Measurements from ENCODE around the gene DSE.
"Not testable (repeated sequence)": the region's sequence is repeated elsewhere in the genome, so short reads cannot be mapped to it uniquely, and the experiment has no call there.

Gene DSE

DNA sequence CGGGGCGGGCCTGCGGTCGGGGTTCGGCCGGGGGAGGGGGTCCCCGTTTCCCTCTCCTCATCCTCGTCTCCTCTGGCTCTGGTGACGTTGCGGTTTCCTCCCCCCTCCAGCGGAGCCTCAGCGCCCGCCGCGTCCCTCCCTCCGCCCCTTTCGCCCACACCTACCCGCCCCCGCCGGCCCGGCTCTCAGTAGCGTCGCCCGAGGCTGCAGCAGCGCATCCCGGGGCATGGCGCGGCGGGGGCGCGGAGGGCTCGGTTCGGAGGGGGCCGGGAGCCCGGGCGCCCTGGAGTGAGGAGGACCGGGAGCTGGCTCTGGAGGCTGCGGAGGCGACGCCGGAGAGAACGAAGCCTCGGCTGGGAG is at the start of gene DSE:
Gene DSE (plus strand): TSS at position 188 of the 360 bp plus-strand sequence. CDS start 28,304 bp downstream, outside the sequence.
- peak; percentile 75 for DNase-seq

DNA sequence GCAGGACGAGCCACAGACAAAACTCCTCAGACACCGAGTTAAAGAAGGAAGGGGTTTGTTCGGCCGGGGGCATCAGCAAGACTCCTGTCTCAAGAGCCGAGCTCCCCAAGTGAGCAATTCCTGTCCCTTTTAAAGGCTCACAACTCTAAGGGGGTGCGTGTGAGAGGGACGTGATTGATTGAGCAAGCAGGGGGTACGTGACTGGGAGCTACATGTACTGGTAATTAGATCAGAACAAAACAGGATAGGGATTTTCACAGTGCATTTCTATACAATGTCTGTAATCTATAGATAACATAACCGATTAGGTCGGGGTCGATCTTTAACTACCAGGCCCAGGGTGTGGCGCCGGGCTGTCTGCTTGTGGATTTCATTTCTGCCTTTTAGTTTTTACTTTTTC is 48.8 kb upstream of the DSE start:
- not testable (repeated sequence) for DNase-seq

DNA sequence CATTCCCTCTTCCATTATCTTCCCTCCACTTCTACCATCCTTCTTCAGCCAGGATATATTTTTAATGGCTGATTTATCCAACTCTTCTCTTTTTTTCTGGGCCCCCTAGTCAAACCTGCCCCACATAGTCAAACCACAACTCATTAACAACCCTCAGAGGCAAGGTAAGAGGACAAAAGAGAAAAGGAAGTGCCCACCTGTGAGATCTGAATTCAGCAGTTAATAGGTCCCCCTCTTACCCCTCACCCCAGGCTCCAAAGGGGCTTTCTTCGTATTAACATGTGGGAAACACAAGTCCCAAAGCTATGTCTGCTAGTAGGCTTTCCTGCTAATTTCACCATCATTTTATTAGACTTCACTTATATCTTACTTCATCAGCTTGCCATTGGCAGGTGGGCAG is 46.9 kb upstream of the DSE start:
- DNase-seq = no peak

DNA sequence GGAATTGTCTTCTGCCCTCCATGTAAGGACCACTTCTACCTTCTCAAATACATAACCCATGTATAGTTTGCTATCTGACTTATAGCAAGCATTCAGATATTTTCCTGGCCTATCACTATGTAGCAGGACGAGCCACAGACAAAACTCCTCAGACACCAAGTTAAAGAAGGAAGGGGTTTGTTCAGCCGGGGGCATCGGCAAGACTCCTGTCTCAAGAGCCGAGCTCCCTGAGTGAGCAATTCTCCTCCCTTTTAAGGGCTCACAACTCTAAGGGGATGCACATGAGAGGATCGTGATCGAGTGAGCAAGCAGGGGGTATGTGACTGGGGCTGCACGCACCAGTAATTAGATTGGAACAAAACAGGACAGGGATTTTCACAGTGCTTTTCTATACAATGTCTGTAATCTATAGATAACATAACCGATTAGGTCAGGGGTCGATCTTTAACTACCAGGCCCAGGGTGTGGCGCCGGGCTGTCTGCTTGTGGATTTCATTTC is 45.1 kb upstream of the DSE start:
- DNase-seq = not testable (repeated sequence)

DNA sequence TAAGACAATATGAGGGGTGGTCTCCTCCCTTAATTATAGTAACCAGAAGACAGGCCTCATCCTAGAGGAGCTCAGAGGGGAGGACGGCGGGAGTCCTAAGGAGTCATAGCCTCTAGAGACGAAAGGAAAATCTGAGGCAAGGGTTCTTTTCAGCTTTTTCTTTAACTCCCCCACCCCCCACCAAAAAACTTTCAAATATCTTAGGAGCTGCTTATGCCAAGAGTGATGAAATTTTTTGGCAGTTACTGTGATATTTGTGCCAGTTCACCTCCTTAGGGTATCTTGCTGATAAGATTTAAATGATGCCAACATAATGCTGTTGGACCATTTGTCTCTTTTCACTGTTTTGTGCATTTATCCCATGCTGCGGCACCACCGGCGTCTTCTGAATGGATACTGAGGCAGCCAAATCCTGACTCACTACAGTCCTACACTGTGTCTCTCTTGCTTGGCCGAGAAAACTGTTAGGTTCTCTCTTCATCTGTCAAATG is 44.5 kb upstream of the DSE start:
- DNase-seq = no peak

DNA sequence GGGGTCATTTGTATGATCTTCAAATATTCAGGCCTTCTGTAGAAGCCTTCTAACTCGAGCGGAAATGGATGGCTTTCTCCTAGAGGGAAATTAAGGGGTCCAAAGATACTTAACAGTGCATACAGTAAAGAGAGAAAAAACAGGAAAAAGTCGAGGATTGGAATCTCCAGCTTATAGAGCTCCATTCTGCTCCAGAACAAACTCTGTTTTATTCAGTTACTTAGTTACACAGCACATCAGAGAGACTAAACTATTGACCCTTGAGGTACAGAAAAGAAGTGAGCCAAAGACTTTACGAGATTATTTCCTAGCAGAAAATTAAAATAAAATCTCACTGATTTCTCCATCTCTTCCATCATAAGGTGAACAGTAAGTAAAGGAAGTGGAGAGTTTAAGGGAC is 43.8 kb upstream of the DSE start:
- DNase-seq = no peak

DNA sequence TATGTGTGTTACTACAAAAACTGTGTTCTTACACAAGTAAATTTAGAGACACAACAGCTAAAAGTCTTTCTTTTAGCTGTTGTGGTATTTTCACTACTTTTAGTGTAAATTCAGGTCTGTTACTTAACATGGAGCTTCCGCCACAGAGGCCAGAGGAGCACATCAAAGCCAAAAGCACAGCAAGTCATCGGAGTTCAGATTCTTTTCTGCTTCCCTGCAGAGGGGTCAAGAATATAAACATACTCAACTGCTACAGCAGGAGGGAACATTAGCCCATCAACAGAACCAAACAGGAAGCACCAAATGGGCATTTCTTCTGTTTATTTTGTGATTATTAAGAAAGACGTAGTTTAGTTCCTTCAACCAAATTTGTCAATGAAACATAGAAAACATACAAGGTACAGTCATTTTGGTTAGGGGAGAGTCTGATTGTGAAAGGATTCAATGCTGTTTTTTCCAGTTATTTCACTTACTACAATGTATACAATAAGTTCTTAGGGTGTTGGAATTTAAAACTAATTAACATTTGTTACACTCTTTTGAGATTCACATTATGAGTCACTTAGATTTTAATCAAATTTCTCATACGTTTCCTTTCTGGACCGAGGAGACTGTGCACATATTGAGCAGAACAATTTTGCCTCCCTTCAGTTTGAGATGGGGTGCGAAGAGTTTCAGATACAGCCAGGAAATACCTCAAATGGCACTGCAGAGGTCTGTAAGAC is 42.8 kb upstream of the DSE start:
- DNase-seq = no peak

DNA sequence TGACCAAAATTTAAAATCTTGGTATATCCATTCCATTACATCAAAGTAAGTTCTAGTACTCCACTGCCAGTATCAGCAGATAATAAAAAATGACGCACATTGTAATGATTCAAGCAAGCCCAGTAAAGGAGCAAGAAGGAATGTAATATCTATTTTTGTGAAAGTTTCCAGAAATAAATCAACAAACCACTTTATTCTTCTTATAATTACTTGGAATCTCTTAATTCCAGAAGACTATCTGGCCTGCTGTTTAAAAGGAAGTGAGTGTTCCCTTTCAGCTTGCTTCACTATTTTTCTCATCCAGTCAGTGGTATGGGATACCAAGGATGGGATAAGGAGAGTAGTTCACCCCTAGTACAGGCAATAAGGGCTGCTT is 42.2 kb upstream of the DSE start:
- DNase-seq = no peak

DNA sequence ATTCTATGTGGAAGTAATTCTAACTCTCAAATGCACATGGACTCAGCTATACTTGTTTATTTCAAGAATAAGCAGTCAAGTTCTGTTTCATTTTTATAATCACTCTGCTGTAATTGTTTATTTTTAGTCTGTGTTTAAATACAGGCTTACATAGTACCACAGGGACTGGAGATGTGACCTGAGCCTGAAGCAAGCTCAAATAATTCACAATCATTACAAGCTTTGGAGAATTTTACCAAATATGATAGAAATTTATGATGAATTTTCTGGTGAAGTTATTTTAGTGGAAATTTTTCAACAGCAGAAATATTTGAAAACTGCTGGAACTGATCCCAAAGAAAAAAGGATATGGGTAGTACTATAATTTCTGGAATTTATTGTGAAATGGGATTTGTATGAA is 41.6 kb upstream of the DSE start:
- no peak for DNase-seq

DNA sequence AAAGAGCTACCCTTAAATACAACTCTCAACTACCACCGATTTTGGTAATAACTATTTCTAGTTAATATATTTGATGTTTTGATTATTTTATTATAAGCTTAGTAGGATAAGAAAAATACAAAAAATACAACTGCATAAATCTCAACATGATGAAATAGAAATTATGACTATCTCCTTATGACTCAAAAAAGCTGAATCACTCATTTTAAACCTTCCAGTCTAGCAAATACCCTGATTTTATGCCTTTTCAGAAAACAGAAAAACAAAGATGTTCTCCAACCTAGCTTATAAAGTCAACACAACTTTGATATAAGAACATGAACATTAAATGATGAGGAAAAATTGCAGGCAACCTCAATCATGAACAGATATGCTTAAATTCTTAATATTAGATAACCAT is 40.2 kb upstream of the DSE start:
- no peak for DNase-seq

DNA sequence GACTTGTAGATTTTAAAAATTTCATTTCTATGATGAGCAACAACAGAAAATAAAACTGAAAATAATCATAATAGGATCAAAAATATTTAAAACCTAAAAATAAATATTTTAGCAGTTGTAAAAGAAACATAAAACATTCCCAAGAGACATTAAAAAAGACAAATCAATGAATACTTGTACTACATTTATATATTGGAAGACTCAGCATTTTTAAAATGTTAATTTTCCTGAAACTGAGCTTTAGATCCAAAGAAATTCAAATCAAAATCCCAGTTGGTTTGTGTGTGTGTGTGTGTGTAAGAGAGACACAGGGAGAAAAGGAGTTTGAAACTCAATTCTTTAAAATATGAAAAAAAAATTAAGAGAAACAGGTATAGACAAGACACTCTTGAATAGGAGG is 38.7 kb upstream of the DSE start:
- DNase-seq = no peak

DNA sequence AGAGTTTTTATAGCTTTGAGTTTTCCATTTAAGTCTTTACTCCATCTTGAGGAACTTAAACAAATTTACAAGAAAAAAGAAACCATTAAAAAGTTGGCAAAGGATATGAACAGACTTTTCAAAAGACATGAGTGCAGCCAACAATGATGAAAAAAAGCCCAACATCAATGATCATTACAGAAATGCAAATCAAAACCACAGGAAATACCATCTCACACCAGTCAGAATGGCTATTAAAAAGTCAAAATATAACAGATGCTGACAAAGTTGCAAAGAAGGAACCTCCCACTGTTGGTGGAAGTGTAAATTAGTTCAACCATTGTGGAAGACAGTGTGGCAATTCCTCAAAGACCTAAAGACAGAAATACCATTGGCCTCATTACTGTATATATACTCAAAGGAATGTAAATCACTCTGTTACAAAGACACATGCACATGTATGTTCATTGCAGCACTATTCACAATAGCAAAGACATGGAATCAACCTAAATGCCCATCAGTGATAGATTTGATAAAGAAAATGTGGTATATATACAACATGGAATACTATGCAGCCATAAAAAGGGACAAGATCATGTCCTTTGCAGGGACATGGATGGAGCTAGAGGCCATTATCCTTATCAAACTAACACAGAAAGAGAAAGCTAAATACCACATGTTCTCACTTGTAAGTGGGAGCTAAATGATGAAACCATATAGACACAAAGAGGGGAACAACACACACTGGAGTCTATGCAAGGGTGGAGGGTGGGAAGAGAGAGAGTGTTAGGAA is 35.9 kb upstream of the DSE start:
- not testable (repeated sequence) for DNase-seq

DNA sequence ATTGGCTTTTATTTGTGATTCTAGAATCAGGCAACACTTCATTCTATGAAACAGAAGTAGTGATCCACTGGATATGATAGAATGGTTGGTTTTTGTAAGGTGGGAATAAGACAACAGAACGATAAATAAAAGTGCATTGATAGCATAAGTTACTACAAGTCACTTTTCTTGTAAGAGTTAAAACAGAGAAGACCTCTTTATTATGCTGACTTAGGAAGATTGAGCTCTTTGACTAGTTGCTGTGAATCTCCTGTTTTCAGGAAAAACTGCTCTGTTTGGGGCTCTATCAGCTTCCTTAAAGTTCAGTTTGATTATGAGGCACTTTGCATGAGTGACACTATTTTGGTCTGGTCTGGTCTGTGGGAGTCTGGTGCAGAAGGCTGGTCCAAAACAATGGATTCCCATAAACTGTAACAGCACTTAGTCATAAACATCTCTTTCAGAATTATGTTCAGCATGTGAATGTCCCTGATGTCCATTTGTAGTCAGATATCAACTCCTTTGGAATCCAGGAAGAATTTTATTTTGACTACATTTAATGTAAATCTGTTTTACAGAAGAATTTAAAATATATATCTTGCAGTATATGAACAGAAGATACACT is 35.0 kb upstream of the DSE start:
- no peak for DNase-seq

DNA sequence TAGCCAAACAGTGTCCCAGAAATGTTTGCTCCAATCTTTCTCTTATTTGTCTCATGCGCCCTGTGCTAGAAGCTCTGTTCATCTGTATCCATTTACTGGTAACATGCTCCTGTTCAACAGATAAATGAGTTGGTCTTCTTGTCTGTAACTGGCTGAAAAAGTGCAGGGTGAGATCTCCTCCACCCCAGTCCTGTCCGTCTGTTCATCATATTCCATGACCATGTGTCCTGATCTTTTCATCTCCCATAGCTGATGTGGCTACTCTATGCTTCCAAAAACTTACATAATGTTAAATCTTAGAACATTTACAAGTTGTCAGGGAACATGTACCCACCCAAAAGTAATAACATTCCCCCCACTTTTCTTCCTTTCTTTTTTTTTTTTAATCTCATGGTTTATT is 31.8 kb upstream of the DSE start:
- no peak for DNase-seq

DNA sequence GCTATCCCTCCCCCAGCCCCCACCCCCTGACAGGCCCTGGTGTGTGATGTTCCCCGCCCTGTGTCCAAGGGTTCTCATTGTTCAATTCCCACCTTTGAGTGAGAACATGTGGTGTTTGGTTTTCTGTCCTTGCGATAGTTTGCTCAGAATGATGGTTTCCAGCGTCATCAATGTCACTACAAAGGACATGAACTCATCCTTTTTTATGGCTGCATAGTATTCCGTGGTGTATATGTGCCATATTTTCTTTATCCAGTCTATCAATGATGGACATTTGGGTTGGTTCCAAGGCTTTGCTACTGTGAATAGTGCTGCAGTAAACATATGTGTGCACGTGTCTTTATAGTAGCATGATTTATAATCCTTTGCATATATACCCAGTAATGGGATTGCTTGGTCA is 30.1 kb upstream of the DSE start:
- not testable (repeated sequence) for DNase-seq

DNA sequence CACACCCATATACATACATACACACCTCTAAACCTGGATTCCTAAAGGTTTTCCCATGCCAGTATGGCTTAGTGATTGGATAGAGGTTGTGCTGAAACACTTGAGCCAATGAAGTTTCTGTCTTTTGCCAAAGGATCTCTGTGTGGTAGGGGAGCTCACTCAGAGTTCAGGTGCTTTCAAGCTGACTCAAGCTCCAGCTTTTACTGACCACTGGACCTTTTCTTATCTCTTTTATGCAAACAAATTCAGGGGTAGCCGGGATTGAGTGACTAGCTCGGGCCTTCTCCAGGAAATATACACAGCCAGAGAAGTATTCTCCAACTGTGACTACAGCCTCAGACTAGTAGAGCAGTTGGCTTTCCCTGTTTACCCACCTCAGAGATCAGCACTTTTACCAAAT is 21.5 kb upstream of the DSE start:
- no peak for DNase-seq

DNA sequence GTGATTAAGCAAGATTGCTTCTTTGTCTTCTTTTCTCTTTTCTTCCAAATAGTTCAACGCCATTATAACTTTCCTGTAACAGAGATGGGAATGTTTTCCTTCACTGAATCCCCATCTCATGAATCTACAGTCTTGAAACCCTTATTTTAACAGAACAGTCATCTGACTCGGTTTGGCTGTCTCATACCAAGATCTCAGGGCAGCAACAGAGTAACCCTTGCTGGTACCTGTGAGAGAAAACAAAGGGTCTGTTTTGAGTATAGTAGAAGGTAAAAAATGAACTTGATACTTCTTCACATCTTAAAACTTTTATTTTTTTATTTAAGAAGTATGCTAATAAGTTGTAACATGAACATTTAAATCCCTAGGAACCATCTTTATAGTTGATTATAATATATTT is 19.6 kb upstream of the DSE start:
- no peak for DNase-seq

DNA sequence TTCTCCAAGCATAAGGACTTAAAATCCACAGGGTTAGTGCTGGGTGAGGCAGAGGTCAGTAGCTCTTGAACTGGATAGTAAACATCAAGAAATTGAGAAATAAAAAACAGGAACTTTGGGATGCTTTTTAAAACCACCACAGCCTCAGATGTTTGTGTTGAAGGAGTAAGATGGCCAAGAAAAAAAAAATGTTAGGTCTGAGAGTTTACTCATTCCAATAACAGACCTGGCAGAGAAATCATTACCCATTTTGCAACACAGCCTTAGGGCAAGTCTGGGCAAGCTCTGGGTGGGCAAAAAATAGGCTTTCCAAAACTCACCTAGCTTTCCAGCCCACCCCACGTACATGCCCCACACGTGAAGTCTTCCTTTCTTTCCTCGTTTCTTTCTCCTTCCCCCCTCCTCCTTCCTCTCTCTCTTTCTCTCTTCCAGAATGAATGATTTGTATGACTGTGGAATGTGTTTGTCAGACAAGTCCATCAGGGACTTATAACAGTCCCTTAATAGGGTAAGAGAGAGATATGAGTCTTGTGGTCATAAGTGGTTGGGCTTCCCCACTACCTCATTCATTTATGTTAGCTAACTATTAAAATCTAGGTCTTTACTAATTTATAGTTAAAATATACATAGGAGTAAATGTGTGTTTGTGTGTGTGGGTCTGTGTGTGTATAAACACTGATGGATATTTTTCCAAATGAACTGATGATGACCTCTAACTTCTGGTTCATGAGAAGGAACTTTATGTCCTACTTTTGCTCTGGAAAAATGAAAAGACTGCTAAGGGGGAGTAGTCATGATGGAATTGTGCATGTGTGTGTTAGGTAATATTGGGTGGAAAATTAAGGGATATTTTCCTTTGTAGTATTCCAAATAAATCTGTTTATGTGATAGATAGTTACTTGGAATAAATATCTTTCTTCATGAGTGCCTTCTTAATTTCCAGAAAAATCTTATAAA is 18.0 kb upstream of the DSE start:
- DNase-seq = no peak

DNA sequence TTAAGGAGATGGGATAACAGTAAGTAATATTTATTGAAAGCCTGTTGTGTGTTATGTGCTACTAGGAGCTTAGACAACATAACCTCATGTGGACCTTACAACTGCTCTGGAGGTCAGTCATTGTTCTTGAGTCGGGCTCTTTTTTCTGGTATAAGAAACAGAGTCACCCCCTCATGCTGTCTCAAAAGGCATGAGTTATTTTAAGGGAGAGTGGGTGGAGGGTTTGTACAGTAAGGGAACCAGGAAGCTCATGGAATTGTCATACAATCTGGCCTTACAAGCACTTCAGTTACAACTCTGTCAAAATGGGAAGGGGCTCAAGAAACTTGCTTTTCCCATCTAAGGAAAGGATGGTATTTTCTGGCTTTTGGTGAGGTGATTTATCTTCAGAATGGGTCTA is 16.5 kb upstream of the DSE start:
- no peak for DNase-seq

DNA sequence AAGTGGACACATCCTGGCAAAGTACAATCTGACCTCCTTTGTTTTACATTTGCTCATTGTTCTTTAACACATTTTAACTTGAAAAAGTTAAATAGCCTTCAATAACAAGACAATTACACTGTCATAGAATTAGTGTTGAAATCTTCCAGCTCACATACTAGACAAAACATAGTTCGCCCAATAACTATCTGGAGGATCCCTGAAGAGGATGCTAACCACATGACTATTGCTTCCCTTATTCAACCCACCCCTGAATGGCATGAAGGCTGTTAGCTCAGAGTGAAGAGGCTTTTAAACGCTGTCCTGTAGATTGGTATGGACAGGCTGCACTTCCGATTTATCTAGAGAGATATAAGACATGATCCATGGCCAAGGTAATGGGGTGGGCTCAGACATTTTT is 15.0 kb upstream of the DSE start:
- no peak for DNase-seq

DNA sequence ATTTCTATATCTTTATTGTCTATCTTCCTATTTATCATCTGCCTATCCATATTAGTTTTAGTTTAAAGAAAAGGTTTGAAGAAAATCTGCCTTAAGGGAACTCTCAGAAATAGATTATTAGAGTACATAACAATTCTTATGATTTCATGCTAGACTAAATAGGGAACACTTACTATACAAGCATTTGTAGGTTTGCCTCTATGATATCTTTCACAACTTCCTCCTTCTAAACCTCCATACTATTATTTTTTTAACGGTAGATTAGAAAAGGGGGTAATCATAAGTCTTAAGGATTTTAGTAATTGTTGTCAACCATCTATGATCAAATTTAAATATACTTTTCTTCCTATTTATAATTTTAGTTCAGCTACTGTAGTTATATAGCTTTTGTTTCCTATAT is 11.6 kb upstream of the DSE start:
- no peak for DNase-seq

DNA sequence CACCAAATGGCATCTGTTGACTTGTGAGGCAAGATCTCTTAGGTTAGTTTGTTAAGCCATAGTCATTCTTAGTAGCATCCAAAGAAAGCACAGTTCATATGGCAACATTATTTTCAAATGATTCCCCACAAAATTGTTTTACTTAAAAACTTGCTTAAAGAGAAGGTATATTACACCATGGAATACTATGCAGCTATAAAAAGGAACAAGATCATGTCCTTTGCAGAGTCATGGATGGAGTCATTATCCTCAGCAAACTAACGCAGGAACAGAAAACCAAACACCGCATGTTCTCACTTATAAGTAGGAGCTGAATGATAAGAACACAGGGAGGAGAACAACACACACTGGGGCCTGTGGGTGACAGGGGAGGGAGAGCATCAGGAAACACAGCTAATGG is 10.9 kb upstream of the DSE start:
- DNase-seq = no peak

DNA sequence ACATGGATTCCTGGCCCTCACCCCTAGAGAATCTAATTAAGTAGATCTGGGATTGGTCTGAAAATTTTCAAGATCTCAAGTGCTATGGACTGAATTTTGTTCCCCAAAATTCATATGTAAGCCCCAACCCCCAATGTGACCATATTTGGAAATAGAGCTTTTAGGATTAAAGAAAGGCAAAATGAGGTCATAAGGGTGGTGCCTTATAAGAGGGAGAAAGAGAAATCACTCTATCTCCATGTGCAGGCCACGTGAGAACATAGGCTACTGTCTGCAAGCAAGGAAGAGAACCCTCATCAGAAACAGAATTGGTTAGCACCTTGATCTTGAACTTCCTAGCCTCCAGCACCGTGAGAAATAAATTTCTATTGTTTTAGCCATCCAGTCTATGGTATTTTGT is 8.5 kb upstream of the DSE start:
- no peak for DNase-seq
